HPDE6-E6E7 (cell line): ENCODE data around the gene SP140L.
"Not testable (repeated sequence)": the region's sequence is repeated elsewhere in the genome, so short reads cannot be mapped to it uniquely, and the experiment has no call there.

Experiments used
- DNase-seq: peaks from one replicate; pipeline ENCODE4 v3.0.0; 2011; ENCODE audit warnings: missing footprints; ENCODE audit errors: extremely low spot score

SP140L gene

GRCh38 chr2:230362030-230362691 lies 35.2 kb downstream of the SP140L start:
- DNase-seq = no peak

GRCh38 chr2:230382108-230382507 lies 55.1 kb downstream of the SP140L start:
- DNase-seq = no peak

GRCh38 chr2:230383453-230383852 lies 56.5 kb downstream of the SP140L start:
- no peak for DNase-seq

- DNase-seq = no peak
These were observed 58.0 kb downstream of the SP140L start for GRCh38 chr2:230384986-230385385.

- no peak for DNase-seq
These were observed 67.3 kb downstream of the SP140L start for GRCh38 chr2:230394301-230394700.

- not testable (repeated sequence) for DNase-seq
These were observed 71.7 kb downstream of the SP140L start for GRCh38 chr2:230398698-230399097.

- DNase-seq = no peak
These were observed 73.0 kb downstream of the SP140L start for GRCh38 chr2:230400041-230400440.

GRCh38 chr2:230400454-230400853 lies 73.5 kb downstream of the SP140L start:
- DNase-seq = no peak

GRCh38 chr2:230401026-230401425 lies 74.0 kb downstream of the SP140L start:
- DNase-seq = not testable (repeated sequence)

- no peak for DNase-seq
These were observed 76.8 kb downstream of the SP140L start for GRCh38 chr2:230403746-230404145.

GRCh38 chr2:230405824-230406223 lies 78.8 kb downstream of the SP140L start:
- no peak for DNase-seq

GRCh38 chr2:230408244-230408842 lies 81.3 kb downstream of the SP140L start:
- no peak for DNase-seq

GRCh38 chr2:230409316-230409715 lies 82.3 kb downstream of the SP140L start:
- DNase-seq = not testable (repeated sequence)

- no peak for DNase-seq
These were observed 83.3 kb downstream of the SP140L start for GRCh38 chr2:230410263-230410662.

- no peak for DNase-seq
These were observed 84.0 kb downstream of the SP140L start for GRCh38 chr2:230410861-230411569.

- peak; percentile 71 for DNase-seq
These were observed 84.8 kb downstream of the SP140L start for GRCh38 chr2:230411570-230412370.

- no peak for DNase-seq
These were observed 85.3 kb downstream of the SP140L start for GRCh38 chr2:230412371-230412711.

GRCh38 chr2:230412846-230413245 lies 85.9 kb downstream of the SP140L start:
- no peak for DNase-seq

GRCh38 chr2:230413479-230413878 lies 86.5 kb downstream of the SP140L start:
- no peak for DNase-seq

- DNase-seq = no peak
These were observed 87.3 kb downstream of the SP140L start for GRCh38 chr2:230414302-230414701.

GRCh38 chr2:230416061-230416721 lies 89.2 kb downstream of the SP140L start, which contains the start of gene SP100:
SP100 (plus strand) TSS chr2:230416201; CDS start chr2:230416297, 96 bp downstream.
- peak; percentile 53 for DNase-seq

GRCh38 chr2:230417436-230417835 lies 90.4 kb downstream of the SP140L start:
- DNase-seq = no peak
